M059J (cell line): ENCODE data around the gene RBBP7. TPM values are rescaled to one million over a fixed set of nuclear protein-coding genes. Genes with fewer than 3 reads are reported as not detected.

Source experiments
- DNase-seq: peaks from one replicate; pipeline ENCODE4 v3.0.0-alpha.2; 2012; ENCODE audit warnings: low read depth
- total RNA-seq: library from RNA; depleted of rRNA; stranded (reverse); fragments of >200 nt; shearing (Covaris generic); gene quantifications from 2 replicates; pipeline ENCODE4 v1.2.3, GENCODE V29; 2014; rRNA removed

RBBP7 gene
- total RNA-seq = 216 and 229 TPM in 2 replicates

DNA sequence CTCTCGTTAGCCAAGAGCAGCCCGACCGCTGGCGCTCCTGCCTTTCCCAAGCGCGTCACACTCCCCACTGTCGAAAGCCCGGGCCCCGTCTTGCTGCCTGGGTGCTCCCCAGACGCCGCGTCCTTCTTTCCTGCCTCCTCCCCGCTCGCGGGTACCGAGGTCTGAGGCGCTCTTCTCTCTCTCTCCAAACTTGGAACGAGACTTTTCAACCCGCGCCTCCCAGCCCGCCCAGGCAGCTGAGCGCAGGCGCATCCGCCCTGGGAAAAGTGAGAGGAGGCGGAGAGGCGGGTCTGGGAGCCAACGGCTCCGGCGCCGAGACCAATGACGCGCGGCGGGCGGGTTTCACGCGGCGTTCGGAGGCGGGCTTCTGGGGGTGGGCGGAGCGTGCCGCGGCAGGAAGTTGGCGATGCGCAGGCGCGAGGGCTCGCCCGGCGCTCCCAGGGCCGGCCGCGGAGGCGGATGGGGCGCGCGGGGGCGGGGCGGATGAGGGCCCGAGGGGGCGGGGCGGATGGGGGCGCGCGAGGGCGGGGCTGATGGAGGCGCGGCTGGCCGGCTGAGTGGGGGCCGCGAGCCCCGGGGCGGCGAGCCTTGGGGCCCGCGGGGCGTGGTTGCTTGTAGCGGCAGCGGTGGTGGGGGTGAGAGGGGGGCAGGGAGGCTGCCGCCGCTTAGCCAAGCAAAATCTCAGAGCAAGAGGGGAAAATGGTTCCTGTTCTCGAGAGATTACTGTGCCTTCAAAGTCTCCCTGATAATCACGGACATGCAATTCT lies at the start of gene RBBP7:
TSS of gene RBBP7 (minus strand) at position 268 of the 767 bp plus-strand sequence. CDS start 309 bp downstream, outside the sequence.
- DNase-seq = peak; percentile 90

DNA sequence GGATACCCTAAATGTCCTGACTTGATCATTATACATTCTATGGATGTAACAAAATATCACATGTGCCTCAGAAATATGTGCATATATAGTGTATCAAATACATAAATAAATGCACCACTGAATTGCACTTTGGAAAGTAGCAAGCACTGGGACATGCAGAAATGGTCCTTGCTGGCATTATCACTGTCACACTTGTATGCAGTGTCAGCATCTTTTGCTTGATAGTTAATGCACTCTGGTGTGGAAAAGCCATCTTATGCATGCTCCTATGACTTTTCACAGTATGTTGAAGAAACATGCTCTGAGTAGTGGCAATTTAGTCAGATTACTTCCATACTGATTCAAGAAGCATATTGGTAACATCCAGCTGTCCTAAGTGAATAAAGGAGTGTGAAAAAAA lies 48.8 kb upstream of the RBBP7 start:
- no peak for DNase-seq

DNA sequence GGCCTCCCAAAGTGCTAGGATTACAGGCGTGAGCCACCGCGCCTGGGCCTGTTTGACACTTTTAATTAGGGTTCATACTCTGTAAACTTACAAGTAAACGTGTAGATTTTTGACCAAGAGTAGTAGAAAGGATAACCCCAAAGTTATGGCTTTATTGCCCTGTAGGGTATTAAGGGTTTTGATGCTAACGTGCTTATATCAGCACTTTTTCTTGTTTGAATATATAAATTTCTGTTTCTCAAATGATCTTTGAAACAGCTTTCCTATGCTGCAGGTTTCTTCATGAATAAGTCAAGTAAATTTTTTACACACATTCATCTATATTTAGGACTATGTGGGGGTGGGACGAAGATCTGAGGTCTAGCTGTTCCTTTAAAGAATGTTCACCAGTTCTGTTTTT lies 47.0 kb upstream of the RBBP7 start:
- no peak for DNase-seq

DNA sequence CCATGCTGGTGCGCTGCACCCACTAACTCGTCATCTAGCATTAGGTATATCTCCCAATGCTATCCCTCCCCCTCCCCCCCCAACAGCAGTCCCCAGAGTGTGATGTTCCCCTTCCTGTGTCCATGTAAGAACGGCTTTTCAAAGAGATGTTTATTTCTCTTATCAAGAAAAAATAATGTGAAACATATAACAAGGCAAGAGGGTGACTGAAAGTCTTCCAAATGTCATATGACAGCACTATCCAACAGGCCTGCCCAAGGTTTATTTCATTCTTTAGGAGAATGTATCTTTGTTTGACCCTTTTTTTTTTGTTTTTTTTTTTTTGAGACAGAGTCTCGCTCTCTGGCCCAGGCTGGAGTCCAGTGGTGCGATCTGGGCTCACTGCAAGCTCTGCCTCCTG lies 46.4 kb upstream of the RBBP7 start:
- no peak for DNase-seq

DNA sequence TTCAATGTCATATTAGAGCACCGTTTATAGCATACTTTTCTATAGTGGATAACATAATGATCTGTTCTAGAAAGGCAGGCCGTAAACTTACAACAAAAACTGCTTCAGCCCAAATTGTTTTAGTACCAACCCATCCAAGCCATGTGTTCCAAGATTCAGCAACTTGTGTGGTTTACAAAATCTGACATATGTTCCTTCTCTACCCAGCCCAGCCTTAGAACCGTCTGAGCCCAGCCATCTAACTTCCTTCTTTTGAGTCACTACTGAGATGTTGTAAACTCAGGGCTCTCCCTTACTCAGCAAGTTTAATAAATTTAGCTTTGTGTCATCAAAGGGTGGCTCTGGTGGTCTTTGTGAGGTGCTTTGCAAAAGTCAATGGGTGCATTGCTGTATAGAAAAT lies 43.9 kb upstream of the RBBP7 start:
- DNase-seq = no peak

DNA sequence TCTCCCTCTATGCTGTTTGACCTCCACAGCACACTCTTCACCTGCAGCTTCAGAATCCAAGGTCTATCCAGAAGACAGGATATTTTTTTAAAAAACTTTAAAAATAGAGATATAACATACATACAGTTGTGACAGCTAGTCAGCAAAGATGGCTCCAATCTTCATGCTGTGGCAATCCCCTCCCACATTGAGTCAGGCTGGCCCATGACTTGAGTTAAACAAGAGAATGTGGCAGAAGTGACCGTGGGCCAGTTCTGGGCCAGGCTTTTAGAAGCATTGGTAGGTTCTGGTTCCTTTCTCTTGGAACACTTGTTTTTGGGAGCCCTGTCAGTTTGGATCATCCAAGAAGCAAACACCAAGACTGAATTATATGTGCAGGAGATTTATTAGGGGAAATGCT lies 40.2 kb upstream of the RBBP7 start:
- no peak for DNase-seq

DNA sequence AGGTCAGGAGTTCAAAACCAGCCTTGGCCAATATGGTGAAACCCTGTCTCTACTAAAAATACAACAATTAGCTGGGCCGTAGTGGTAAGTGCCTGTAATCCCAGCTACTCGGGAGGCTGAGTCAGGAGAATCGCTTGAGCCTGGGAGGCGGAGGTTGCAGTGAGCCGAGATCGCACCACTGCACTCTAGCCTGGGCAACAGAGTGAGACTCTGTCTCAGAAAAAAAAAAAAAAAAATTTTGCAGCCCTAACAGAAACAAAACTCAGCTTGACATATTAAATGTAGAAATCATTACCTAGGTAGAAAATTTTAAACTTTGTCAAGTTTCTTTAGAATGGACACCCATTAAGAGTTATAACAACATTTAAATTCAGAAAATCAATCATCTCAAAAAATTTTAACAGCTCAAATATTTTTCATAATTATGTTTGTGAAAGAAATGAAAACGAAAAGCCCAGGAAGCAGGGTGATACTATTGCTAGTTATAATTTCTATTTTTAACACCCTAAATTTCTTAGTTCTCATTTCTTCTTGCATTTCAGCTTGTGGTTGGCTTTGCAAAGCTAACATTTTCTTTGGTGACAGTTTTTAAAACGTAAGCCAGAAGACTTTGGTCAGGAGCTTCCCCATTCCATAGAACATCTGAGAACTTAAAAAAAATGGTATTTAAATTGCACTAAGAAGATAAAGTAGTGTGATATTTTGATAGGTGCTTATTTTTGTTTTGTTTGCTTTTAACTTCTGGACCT lies 33.3 kb upstream of the RBBP7 start:
- no peak for DNase-seq

DNA sequence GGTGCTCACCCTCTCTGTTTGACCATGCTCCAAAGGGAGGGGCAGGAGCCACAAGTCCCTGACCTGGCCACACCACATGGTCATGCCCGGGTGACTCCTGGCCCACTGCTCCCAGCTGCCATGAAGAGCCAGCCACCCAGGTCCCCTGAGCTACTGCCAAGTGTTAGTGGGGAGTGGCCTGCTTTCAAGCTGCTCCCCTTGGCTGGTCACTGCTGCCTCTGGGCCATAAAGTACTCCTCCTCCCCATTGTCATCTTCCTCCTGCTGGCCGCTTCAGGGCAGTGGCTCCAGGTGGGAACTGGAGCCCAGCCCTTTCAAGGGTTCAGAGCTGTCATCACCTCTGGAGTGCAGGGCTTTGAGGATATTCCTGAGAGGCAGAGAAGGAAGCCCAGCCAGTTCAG lies 27.3 kb upstream of the RBBP7 start:
- DNase-seq = no peak

DNA sequence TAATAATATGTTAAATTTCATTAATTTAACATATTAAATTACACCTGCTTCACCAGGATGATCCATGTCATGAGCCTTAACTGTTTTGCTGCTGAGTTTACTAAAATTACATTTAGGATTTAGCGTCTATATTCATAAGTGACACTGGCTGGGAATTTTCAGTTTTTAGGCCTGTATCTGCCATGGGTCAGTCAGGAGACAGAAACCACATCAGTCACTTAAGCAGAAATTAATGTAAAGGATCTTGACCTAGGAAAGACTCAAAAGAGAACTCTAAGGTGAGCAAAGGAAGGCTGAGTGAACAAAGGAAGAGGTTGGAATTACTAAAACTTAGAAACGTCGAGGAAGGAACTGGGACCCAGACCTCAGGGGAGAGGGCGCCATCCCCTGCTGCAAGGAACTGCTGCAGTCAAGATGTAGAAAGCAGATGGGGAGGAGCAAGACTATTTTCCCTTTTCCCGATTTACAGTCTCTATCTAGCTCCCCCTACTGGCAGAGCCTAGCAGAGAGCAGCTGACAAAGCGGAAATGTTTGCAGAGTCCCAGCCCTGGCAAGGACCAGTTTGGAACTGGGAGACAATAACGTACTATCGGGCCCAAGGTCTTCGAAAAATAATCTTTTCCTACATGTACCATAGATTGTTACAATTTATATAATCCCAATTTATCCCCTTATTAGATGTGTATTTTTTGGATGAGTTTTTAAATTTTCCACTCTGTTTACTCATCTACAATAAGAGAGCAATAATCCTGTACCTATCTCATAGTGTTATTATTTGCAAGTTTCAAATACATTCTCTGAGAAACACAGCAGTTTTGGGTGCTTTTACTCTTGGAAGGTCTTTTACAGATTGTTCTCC lies 22.6 kb upstream of the RBBP7 start:
- peak; percentile 82 for DNase-seq

DNA sequence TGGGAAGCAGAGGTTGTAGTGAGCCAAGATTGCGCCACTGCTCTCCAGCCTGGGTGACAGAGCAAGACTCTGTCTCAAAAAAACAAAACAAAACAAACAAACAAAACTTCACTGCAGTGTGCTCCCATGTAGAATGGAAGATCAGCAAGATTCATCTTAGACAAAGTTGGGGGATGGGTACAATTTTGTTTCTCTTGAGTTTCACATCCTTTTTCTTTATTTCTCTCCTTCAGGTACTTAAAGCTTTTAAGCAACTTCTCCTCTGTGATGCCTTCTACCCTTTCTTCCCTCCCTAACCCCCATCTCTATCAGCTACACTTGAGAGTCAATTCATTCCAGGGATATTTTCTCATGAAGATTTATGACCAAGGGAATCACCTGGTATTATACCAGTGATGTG lies 15.5 kb upstream of the RBBP7 start:
- DNase-seq = no peak

DNA sequence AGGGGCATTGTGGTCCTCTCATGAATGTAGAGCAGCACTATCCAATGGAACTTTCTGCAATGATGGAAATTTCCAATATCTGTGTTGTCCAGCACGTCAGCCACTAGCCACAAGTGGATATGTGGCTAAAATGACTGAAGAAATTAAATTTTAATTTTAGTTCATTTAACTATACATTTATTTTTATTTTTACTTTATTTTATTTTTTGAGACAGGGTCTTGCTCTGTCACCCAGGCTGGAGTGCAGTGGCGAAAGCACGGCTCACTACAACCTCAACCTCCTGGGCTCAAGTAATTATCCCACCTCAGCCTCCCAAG lies 13.3 kb upstream of the RBBP7 start:
- DNase-seq = no peak

DNA sequence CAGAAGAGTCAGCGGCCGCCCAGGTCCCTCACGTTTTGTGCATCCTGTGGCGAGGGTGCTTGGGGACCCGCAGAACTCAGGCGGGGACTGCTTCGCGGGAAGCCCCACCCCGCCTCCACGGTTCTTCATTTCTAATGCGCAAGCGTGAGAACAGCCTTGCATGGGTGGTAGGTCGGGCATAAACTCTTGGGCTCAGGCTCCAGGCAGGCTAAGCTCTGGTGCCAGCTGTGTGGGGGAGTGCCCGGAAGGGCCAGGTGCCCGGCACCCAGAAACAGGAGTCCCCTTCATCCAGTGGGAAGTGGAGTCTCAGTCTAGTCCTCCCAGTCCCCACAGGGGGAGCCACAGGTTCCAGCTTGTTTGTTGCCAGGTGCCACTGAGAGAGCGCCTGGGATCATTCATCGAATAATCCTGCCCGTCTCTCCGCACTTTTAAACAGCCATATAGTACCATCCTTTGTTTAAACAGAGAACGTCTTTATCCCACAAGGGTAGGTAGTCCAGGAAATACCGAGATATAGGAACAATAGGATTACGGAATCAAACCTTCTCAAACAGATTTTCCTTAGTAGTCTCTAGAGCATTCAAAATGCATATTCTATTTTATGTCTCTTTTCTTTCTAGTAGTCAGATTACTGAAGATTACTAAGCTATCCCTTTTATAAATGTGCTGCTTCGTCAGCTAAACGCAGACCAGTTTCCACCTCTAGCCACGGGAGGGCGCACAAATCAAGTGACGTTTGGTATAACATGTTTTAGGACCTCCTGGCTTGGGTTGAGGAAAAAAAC lies 12.7 kb upstream of the RBBP7 start:
- peak; percentile 68 for DNase-seq

DNA sequence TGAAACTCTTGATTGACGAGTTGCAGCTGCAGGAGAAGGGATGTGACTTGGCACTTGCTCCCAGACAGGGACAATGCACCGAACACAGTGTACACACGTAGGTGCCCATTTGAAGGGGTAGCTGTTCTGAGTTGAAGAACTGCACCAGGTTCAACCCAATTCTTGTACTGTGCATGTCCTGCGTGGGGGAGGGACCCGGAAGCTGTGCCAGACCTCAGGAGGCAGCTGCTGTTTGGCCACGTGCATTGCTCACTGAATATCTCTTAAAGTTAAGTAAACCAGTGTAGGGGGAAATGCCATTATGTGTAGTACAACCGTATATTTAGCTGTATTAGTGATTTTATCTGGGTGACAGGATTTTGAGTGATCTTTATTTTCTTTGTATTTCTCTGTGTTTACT lies 12.0 kb upstream of the RBBP7 start:
- DNase-seq = peak; percentile 47

DNA sequence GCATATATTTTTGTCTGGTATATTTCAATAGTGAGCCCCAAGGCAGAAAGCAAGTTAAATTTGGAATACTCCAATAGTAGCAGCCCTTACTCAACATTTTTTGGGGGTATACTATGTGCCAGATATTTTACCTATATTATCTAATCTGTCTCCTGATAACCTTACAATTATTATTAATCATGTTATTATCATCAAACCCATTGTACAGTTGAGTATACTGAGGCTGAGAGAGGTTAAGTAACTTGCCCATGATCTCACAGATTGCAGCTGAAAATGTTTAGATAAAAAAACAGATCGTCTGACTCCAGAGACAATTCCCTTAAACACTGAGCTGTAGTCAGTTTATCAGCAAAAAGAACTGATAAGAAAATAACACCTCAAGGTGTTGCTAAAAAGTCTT lies 6.5 kb upstream of the RBBP7 start:
- no peak for DNase-seq

DNA sequence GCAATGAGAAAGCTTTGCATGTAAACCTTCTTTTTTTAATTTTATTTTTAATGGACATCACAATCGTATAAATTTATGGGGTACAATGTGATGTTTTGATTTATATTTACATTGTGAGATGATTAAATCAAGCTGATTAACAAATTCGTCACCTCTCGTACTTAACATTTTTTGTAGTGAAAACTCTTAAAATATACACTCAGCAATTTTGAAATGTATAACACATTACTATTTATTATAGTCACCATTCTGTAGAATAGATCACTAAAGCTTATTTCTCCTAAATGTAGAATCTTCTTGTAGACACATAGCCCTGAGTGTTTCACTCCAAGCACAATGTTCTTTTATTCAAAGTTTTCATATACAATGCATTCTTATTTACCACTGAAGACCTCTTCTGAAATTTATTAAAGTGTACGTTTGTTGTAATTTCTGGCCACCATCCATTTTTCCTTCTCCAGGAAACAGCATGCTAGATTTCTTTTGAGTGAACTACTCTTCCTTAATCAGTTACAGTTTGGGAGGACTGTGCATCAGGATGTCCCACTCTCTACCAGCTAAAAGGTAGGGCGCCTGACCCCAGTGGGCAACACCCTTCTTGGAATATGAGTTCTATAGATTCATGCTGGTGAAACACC lies 4.4 kb upstream of the RBBP7 start:
- DNase-seq = no peak

DNA sequence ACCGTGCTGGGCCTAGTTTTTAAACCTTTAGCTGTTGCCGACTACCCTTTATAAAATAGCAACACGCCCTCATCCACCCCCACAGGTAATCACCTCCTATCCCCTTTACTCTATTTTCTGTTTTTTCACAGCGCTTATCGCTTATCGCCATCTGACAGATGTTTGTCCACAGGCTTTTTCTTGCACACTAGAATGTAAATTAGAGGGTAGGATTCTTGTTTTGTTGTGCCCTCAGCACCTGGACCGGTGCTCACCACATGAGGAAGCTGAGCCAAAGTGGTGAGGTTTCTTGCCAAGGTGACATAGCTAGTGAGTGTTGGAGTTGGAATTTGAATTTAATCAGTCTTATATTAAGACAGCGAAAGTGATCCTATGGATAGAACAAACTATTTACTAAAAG lies 2.9 kb upstream of the RBBP7 start:
- no peak for DNase-seq

DNA sequence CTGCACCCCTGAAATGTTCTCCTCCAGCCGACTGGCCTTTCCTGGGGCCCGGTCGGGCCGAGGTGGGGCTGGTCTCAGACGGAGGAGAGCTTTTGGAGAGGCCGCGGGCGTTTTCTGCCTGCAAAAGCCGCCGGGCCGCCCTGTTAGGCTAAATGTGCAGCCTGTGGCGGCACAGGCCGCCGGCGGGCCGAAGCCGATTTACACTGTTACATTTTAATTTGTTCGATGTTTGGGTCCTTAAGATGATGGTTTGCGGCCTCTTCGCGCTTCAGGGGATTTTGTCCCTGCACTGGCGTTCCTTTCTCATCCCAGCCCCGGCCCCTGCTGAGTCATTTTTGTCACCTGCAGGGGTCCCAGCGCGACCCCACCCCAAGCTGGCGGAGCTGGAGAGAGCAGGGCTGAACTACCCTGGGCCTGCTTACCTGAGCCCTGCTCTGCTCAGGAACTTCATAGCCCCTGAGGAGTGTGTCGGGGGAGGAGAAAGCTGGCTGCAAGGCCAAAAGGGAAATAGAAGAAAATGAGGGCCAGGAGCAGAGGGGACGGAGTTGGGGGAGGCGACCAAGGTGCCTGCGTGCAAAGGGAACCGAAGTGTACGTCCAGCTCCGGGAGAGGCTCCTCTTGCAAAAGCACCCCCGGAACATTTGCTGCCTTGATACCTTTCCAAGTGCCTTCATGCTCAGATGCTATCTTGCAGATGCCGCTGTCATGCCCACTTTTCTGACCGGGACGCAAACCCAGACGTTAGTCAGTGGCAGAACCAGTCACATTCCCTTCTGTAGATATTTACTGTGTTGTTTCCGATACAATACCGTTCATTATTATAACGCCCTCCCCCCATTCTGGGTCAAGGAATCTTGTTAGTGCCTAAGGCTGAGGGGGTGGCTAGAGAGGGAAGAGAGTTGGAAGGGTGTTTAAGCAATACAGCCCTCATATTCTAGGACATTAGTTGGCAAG lies 977 bp upstream of the RBBP7 start:
- DNase-seq = peak; percentile 12

DNA sequence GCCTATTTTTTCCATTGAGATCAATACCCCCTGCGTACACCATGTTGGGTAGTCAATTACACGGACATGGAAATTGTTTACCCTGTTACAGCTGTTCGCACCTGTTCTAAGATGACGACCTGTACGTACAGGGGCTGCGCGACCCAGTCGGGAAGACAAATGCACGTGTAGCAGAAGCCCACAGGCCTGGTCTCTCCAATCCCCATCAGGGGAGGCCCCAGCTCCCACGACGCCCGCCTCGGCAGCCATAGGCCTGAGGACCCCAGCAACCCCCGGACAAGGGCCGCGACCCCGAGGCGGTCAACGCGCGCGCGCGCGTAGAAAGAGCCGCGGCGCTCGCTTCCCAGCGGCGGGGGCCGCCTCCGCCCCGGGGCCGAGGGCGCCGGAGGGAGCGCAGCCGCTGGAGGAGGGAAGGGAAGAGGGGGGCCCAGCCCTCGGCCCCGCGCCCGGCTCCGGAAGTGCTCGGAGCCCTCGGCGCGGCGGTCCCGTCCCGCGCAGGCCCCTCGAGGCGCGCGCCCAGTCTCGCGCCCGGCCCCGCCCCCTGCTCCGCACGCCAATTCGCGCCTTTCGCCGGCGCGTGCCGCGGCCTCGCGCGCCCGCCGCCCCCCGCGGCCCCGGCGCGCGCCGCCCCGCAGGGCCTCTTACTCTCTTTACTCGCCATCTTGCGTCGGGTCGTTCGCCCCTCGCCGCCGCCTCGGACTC lies 618 bp downstream of the RBBP7 start:
- DNase-seq = peak; percentile 39

DNA sequence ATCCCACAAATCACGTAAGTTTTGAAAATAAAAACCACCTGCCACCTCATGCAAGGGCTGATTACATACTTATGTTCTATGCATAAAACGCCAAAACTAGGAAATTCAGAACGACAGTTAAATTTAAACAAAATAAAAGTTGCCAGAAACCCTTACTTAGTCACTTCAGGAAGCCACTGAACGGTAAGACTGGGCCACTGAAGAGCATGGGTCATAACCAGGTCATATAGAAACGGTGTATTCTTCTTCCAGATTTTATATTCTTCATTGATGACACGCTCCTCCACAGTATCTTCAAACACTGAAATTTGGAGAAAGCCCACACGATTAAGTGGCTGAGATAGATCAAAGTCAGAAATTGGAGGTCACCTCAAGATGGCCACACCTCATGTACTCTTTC lies 1.2 kb downstream of the RBBP7 start:
- no peak for DNase-seq
